Kasumi-1 (cell line): ENCODE results near the gene HSF5.
A peak's percentile ranks its signal among the peaks of the same experiment; 100 is the strongest.

ENCODE experiments used
- DNase-seq, 2 experiments: peaks; one replicate each; lab custom pipeline; 2025; lab: John Stamatoyannopoulos, UW

HSF5 gene

DNA sequence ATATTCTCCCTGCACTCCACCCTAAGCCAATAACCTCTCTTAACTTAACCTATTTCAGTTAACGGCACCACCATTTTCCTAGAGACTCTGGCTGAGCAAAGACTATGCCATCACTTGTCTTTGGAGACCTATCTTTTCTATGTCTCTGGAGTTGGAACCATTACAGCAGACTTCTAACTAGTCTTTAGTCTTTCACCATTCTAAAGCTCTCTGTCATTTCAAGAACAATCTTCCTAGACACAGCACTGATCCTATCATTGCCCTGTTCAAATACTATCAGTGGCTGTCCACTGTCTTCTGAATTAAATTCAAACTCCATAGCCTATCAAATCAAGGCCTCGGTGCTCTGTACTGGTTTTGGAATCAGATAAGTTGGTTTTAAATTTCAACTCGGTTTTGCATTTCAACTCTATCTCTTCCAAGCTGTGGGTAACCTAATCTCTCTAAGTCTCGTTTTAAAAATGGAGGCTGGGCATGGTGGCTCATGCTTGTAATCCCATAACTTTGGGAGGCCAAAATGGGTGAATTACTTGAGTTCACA, 102.8 kb downstream of the HSF5 start:
- DNase-seq, result no peak

DNA sequence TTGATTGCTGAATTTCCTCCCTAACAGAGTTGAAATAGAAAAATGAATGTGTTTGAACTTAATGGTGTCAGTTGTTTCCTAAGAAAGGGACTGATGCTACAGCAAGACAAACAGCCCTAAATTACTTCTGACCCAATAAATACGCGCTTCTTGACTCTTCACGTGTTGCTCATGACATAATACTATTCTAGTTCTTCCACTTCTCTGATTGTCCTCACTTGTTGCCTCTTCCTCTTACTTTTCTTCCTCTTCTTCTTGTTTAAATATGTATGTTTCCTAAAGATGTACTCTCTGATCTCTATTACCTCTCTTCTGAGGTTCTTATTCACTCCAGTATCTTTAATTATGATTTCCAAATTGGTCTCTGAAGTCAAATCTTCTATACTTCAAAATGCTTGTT, 103.3 kb downstream of the HSF5 start:
- no peak for DNase-seq

DNA sequence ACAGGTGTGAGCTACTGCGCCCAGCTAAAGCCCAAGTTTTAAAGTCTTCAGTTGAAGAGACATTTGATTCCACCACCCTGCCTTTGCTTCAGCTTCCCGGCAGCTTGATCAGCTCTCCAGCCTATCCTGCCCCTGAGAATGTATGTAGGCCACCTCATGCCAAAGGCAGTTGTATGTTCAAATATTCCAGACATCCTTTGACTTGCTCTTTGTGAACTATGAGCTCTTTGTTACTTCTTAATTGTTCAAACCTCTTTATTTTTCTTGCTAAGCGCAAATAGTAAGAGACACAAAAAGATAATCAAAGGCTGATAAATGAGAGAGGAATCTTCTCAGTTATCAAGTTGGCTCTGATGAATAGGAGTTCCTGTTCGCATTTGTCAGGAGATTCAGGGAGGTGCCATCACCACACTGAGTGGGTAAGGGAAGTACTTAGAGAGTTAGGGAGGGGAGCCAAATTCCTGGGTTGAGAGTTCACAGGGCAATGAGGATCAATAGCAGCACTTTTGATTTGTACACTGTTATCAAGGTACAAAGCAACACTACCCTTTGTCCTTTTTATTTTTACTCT, 104.2 kb downstream of the HSF5 start:
- DNase-seq, result no peak

DNA sequence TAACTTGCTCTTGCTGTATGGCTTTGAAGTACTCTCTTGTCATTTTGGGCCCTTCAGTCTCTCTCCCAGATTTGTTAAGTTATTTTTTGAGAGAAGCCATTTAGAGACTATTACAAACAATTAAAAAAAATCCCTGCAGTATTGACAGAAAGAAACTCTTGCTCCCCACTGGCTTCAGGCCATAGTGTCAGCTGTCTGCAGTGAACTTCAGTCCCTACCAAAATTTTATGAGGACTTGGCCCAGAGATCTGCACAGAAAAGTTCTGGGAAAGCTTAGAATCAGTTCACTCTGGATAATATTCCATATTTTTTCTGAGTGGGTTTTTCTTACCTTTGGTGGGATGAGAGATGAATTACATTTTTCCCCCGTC, 105.4 kb downstream of the HSF5 start:
- DNase-seq, result no peak

DNA sequence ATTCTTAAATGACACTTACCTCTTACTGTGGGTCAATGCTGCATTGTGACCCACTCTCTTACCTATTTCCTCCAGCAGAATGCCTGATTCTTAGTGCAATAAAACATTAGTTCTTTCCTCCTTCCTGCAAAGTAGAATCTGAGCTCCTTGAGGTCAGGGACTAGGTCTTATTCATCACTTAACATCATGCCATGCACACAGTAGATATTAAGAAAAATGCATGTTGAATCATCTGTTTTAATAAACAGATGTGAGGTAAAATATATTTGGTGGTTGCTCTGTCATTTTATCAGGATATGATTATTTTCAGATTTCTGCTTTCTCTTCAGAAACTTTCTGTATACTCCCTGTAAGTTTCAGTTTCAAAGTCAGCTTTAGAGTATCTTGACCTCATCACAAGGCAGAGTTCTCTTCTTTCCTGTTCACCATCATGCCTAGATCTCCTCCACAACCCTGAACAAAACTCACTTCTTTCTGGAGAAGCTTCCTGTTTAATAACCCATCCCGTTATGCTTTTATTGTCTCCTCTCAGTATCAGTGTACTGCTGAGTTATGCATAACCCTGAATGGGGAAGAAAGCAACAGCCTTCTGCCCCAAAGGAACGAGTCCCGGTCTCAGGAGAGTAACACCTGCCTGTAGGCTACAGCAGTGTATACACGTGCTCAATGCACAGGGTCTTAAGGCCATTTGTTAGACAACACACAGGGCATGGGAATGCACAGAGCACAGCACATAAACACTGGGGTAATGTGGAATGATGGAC, 105.9 kb downstream of the HSF5 start:
- no peak for DNase-seq

DNA sequence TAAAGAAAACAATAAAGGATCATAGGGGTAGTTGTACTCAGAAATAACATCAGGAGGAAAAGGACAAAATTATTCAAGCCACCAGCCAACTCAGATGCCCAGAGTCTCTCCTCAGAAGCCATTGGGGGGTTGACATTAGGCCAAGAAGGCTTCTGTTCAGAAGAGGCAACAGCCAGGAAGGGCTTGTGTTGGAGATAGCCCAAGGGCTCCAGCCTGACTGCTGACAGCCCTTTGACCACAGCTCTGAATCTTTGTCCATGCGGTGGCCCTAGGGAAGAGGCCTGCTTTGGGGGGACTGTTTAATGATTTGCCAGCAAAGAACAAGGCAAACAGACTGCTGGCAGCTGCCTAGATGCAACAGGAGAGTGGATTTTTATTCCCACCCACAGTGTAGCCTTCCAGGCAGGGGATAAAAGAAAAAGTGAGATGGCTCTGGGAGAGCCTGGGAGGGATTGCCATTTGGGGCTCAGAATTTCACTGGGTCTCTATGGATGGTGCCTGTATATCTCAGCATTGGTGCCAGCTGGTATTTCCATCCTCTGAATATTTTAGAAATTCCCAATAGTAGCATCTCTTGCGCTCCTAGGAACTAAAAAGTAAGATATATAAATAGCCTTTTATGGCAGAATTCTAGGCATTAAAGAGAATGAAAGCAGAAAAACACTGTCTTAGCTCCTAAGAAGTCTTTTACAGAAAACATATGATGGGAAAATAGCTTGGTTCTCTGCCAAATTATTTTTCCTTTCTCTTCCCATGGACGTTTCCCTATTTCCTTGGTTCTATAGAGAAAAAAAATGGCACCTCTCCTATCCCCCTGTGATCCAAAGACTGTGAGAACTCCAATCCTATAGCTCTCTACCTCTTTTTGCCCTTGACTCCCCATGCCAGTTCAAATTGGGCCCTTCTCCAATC, 106.8 kb downstream of the HSF5 start:
- DNase-seq, result no peak

DNA sequence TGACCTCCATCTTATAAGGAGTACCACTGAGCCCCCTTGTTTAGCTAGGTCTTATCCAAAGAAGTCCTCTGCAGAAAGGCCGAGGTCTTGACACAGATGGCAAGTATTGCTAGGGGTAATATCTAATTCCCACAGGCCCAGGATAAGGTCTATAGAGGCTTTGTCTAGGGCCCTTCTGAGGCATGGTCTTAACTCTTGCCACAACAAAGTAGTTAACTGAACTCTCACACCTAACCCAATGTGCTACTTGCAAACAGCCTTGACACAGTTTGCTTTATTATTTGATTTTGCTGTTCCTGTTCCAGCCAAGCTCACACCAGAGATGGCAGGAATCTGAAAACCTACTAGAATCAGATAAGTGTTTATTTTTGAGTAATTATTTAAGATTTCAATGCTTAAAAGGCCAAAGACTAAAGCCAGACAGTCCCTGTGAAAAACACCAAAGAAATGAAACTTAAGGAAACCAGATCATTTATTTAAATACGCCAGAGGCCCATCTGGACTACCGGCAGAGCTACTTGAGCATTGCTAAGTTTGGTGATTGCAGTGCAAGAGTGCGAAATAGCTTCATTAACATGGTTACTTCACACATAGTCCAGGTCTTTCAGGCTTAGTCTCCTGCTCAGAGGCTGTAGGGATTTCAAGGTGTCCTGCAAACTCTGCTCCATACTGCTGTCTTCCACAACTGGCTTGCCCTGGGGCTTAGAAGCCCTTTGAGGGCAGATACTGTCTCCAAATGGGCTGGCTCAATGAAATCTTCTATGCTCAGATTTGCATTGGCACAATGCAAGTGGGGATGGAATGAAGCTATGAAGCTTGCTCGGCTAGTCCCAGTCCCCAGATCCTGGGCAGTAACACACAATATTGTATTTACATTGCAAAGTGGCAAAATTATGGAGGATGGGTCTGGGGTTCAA, 107.7 kb downstream of the HSF5 start:
- DNase-seq, result no peak

DNA sequence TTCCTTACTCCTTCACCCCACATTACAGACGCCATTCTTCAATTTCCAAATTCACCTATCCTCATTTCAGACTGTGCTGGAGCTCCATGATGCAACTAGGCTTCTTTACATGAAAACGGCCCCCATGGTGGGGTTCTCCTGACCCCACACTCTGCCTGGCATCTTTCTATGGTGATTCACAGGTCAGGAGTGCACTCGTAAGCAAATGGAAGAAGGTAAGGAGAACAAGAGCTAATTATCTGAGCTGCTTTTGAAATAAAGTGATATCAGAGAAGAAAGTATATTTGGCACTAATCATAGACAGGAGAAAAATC, 108.7 kb downstream of the HSF5 start:
- DNase-seq, result no peak

DNA sequence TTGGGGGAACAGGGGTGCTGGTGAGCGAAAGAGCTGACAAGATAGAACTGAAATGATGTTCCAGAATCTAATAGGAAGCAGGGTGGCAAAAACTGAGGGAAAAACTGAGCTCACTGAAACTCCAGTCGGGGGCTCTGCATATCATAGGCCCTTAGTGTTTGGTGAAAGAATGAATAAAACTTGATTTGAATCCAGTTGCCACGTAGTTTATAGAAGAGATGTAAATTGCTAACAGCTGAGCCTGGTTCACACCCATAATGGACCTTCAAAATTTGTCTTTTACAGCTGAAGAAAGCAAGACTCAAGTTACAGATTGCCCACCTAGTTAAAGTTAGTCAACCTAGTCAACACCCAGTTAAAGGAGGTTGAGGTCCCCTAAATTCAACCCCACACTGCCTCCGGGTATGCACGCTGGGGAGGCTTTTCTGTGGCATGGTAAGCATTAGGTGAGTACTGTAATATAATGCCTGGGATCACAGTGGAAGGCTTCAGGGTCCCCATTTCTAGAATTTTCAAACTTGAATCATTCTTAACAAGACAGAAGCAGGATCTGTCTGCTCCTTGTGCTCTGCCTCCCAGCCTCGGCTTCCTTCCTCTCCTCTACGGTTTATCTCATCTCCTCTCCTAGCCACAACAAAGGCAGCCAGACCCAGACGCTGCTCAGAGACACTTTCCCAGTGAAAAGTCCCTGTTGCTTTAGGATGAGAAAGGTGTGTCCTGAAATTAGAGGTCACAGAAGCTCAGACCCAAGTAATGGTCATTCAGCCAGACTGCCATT, 109.3 kb downstream of the HSF5 start:
- DNase-seq, result peak; percentile 26 to 31

DNA sequence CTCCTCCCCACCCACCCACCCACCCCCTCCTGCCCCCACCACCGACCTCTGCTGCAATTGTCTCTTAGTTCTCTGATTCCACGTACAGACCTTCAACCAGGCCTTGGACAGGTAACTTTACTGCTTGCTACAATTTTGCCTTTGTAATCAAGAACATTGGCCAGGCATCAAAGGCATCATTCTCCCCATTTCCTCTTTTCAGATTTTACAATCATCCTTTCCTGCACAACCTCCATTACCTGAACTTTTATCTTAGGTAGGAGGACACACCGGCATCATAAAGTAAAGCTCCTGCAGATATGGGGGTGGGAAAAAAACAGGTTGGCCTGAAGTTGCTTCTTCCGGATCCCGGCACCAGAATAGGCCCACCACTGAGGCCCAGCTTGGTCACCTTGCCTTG, 110.5 kb downstream of the HSF5 start:
- DNase-seq, result no peak

DNA sequence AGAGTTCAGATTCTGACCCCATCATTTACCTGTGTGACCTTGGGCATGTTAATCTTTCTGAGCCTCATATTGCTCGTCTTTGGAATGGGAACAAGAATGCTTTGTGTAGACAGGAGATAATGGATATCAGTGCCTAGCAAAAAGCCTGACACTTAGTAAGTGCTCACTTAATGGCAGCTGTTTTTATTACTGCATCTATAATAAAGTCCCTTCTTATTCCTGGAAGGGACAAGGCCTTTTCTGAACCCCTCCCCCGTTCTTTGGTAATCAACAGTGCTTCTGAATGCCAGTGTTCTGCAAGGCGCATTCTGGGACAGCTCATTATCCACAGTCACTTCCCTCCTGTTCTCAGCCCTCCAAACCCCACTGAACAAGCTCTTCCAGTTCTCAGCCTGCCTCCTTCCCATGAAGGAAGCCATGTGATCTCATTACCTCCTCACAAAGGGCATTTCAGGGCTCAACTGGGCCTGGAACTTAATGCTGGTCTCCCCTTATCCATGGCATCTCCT, 111.1 kb downstream of the HSF5 start:
- no peak for DNase-seq

DNA sequence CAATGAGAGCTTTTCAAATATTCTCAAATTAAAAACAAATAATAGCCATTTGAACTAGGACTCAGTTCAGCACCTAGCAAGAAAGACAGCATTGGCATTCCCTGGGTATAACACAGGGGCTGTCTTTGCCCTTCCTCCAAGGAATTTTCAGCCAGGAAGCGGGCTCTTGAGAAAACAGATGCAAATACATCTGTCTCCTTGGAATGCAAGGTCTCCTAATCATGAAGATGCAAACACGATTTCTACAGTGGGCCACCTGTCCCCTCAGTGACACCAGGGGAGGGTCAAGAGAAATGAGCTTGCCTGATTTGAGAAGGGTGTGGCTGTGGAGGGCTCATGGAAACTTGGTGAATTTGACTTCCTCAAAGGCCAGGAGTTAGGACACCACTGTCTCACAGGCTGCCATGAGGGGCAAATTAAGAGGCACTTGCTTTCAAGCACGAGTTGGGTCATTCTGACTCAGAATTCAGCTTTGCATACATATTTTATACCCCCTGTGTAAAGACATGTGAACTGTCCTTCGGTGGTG, 111.7 kb downstream of the HSF5 start:
- DNase-seq, result no peak

DNA sequence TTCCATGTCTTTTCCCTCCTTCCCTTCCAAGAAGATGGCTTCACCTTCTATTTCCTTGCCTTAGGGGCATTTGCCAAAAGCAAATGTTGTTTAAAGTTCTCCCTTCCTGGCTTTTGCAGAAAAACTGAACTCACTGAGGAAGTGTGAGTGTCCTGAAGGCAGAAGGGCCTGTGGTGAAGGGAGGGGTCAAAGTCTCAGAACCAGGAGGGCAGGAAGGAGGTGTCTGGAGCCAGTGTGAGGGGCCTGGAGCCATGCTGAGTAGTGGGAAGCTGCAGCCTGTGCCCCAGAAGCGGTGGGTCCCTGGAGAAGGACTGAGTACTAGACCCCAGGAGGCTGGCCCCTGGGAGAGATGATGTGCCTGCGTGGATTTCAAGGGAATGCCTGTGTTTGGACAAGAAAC, 112.4 kb downstream of the HSF5 start:
- no peak for DNase-seq

DNA sequence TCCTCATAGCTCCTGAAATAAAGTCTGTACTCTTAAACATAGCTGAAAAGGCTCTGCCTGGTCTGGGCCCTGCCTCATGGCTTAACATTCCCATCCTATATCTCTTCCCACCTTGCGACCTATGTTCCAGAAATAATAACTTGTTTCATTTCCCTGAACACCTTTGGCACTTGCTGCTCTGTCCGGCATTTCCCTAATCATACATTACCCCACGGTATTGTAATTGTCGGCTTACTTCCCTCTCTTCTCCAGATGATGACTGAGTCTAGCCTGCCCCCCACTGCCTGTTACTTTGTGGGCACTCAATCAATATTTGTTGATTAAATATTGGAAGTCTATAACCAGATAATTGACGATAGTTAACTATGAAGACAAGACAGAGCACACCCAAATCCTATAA, 113.0 kb downstream of the HSF5 start:
- DNase-seq, result no peak

DNA sequence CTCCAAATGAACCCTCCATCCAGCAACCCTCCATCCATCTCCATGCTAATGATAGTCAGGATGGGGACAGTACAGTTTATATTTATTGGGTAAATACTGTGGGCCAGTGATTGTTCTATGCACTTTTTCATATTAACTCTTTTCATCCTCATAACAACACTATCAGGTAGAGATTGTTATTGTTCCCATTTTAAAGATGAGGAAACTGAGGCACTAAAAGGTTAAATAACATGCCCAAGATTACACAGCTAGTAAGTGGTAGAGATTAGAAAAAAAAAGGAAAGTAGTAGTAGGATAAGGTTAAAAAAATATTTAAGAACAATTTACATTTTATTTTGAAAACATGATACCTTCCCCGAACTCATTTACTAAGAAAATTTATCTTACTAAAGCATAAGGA, 114.3 kb downstream of the HSF5 start:
- DNase-seq, result no peak

DNA sequence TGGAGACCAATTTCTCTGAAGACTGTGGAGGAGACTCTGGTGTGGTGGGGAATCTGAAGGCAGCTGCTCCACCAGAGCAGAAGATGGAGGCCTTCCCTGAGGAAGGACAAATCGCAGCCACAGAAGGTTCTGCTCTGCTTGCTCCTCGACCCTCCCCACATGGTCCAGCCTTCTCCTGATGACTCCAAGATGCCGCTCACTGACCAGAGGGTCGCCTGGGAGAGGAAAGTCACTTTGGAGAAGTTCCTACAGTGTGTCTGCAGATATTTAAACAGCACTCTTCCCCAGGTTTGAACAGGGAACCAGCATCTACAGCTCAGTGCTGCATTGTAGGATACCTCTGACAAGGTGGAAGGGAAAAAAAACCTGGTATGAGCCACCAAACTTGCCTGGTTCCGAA, 115.2 kb downstream of the HSF5 start:
- no peak for DNase-seq

DNA sequence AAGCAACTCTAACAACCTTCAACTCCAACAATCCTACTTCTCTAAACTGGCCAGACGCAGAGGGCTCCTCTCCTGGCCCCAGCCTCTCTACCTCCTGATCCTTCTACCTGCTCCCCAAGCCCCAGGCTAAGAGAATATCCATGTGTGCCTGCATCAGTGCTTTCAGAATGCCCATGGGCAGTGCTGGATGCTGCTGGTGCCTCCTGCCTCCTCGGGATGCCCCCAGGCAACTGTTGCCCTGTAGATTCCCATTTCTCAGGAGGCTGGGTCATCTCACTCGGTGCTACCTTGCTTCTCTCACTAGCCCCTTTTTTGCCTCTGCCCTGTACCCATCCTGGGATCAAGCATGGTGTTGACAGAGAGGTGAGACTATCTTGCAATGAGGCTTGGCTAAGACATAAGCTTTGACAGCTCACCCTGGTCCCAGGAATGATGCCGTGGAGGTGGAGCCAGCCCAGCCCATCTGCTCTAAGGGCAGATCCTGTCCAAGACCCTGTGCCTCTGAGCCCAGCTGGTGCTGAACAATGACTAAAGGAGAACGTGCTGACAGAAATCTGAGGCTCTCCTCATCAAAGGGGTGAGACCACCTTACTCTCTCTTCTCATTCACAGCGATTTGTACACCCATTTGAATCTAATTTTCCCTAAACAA, 116.8 kb downstream of the HSF5 start:
- no peak for DNase-seq

DNA sequence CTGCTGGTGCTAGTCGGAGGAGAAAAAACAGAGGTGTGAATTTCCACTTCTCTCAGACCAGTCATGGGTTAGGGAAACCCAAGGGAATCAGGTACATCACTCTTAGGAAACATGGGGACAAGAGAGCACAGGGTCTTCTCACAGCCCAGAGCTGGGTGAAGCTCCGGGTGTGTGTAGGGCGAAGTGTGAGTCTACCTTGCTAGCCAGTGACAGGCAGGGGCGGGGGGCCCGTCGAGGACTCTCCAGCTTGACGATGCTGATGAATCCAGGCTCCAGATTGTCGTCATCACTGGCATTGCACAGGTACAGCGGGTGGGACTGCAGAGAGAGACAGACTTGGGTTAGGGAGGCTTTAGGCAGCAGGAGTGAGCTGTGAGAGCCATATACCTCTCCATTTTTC, 117.5 kb downstream of the HSF5 start:
- DNase-seq, result no peak

DNA sequence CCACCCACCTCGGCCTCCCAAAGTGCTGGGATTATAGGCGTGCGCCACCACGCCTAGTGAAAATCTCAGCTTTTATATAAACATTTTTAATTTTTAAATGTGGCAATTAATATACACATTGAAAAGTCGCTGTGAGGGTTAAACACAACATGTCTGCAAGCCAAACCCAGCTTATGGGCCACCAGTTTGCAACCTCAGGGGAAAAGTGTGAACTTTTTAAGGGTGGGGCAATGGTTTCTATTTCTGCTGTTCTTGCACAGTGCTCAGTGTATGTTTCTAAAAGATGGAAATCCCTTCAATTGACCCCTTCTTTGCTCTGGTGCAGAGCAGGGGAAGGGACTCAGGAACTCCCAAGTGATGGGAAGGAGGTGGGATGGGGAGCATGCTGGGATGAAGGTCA, 117.9 kb downstream of the HSF5 start:
- DNase-seq, result no peak
